ENCODE measurements around the gene HLA-DOA.

The HLA-DOA gene

DNA sequence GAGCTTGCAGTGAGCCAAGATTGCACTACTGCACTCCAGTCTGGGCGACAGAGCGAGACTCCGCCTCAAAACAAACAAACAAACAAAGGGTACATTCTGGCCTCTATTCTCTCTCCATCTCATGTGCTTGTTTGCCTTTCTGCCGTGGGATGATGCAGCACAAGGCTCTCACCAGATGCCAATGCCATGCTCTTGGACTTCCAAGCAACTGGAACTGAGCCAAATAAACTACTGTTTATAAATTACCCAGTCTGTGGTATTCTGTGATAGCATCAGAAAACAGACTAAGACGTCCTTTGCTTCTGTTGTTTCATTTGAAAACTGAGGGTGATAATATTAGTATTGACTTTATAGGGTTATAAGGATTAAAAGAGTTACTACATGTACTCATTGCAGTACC is 44.6 kb downstream of the HLA-DOA start:
- no peaks in the 10 kb centered on the region for H3K27me3 ChIP-seq (ENCODE audit: insufficient read depth, poor library complexity, severe bottlenecking)
- no peak overlapping the region for H3K4me3 ChIP-seq (replicated peaks; ENCODE audit: insufficient read depth, low read length)
- DNase-seq (ENCODE audit: low read depth in 1 of 2, low spot score in 1 of 2) = no peak
- TF ChIP-seq SPI1 (IDR thresholded peaks at IDR 0.05; ENCODE audit: borderline replicate concordance, low read depth) = no peak
- TF ChIP-seq POLR2AphosphoS5 (IDR thresholded peaks at IDR 0.05; ENCODE audit: low read depth) = no peak
- no peak overlapping the region for H3K27ac ChIP-seq (replicated peaks)

DNA sequence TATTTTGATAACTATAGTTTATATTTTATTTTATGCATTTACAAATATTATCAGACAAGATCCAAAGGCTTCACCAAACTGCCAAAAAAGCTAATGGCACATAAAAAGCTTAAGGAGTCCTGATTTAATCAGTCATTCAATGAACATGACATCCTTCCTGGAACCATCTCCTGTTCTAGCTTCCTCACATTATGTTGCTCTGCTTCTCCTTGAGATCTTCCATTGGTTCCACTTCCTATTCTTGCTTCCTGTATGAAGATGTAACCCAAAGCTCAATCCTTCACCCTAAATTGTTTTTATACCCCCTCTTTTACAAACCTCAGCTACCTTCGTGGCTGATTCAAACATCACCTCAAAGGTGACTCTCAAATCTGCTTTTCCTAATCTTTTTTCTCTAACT is 45.5 kb downstream of the HLA-DOA start:
- no peak for DNase-seq (ENCODE audit: low read depth in 1 of 2, low spot score in 1 of 2)
- TF ChIP-seq GABPA (IDR thresholded peaks at IDR 0.05; ENCODE audit: low read depth) (no peak), SPI1 (IDR thresholded peaks at IDR 0.05; ENCODE audit: borderline replicate concordance, low read depth) (no peak)
- TF ChIP-seq, protein P1, sequence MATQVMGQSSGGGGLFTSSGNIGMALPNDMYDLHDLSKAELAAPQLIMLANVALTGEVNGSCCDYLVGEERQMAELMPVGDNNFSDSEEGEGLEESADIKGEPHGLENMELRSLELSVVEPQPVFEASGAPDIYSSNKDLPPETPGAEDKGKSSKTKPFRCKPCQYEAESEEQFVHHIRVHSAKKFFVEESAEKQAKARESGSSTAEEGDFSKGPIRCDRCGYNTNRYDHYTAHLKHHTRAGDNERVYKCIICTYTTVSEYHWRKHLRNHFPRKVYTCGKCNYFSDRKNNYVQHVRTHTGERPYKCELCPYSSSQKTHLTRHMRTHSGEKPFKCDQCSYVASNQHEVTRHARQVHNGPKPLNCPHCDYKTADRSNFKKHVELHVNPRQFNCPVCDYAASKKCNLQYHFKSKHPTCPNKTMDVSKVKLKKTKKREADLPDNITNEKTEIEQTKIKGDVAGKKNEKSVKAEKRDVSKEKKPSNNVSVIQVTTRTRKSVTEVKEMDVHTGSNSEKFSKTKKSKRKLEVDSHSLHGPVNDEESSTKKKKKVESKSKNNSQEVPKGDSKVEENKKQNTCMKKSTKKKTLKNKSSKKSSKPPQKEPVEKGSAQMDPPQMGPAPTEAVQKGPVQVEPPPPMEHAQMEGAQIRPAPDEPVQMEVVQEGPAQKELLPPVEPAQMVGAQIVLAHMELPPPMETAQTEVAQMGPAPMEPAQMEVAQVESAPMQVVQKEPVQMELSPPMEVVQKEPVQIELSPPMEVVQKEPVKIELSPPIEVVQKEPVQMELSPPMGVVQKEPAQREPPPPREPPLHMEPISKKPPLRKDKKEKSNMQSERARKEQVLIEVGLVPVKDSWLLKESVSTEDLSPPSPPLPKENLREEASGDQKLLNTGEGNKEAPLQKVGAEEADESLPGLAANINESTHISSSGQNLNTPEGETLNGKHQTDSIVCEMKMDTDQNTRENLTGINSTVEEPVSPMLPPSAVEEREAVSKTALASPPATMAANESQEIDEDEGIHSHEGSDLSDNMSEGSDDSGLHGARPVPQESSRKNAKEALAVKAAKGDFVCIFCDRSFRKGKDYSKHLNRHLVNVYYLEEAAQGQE (IDR thresholded peaks at IDR 0.05; ENCODE audit: insufficient replicate concordance, low read depth) = no peak
- Histone ChIP-seq H3K27ac (replicated peaks) (no peak overlapping the region), H3K27me3 (ENCODE audit: insufficient read depth, poor library complexity, severe bottlenecking) (no peaks in the 10 kb centered on the region), H3K4me3 (replicated peaks; ENCODE audit: insufficient read depth, low read length) (no peak overlapping the region)

DNA sequence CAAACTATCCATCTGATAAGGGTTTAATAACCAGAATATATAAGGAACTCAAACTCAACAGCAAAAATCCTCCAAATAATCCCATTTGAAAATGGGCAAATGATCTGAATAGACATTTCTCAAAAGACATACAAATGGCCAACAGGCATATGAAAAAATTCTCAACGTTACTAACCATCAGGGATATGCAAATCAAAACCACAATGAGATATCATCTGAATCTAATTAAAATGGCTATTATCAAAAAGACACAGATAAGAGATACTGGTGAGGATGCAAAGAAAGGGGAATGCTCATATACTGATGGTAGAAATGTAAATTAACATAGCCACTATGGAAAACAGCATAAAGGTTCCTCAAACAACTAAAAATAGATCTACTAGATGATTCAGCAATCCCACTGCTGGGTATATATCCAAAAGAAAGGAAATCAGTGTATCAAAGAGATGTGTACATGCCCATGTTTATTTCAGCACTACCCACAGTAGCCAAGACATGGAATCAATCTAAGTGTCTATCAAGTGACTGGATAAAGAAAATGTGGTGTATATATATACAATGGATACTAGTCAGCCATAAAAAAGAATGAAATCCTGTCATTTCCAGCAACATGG is 47.1 kb downstream of the HLA-DOA start:
- no peaks in the 10 kb centered on the region for H3K27me3 ChIP-seq (ENCODE audit: insufficient read depth, poor library complexity, severe bottlenecking)
- TF ChIP-seq GABPA (IDR thresholded peaks at IDR 0.05; ENCODE audit: low read depth) (no peak), POLR2AphosphoS5 (IDR thresholded peaks at IDR 0.05; ENCODE audit: low read depth) (no peak), SPI1 (IDR thresholded peaks at IDR 0.05; ENCODE audit: borderline replicate concordance, low read depth) (no peak)
- TF ChIP-seq, protein P1 (IDR thresholded peaks at IDR 0.05; ENCODE audit: insufficient replicate concordance, low read depth) = no peak
- TF ChIP-seq, protein P2, sequence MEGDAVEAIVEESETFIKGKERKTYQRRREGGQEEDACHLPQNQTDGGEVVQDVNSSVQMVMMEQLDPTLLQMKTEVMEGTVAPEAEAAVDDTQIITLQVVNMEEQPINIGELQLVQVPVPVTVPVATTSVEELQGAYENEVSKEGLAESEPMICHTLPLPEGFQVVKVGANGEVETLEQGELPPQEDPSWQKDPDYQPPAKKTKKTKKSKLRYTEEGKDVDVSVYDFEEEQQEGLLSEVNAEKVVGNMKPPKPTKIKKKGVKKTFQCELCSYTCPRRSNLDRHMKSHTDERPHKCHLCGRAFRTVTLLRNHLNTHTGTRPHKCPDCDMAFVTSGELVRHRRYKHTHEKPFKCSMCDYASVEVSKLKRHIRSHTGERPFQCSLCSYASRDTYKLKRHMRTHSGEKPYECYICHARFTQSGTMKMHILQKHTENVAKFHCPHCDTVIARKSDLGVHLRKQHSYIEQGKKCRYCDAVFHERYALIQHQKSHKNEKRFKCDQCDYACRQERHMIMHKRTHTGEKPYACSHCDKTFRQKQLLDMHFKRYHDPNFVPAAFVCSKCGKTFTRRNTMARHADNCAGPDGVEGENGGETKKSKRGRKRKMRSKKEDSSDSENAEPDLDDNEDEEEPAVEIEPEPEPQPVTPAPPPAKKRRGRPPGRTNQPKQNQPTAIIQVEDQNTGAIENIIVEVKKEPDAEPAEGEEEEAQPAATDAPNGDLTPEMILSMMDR (IDR thresholded peaks at IDR 0.05; ENCODE audit: insufficient read depth, low read length) = no peak
- H3K4me3 ChIP-seq (replicated peaks; ENCODE audit: insufficient read depth, low read length) = no peak overlapping the region
- H3K27ac ChIP-seq (replicated peaks) = no peak overlapping the region
- no peak for DNase-seq (ENCODE audit: low read depth in 1 of 2, low spot score in 1 of 2)

DNA sequence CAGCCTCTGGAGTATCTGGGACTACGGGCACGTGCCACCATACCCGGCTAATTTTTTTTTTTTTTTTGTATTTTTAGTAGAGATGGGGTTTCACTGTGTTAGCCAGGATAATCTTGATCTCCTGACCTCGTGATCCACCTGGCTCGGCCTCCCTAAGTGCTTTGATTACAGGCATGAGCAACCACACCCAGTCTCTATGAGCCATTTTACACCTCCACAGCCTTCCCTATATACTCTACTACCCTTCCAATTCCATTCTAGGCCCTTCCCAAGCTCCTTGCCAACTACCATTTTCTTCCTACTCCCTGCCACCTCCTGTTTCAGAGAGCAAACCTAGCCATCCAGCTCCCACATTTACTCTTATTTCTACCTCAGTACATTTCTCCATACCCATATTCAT is 48.8 kb downstream of the HLA-DOA start:
- TF ChIP-seq, protein P1 (IDR thresholded peaks at IDR 0.05; ENCODE audit: insufficient replicate concordance, low read depth) = no peak
- TF ChIP-seq SPI1 (IDR thresholded peaks at IDR 0.05; ENCODE audit: borderline replicate concordance, low read depth) (no peak), GABPA (IDR thresholded peaks at IDR 0.05; ENCODE audit: low read depth) (no peak), POLR2AphosphoS5 (IDR thresholded peaks at IDR 0.05; ENCODE audit: low read depth) (no peak)
- TF ChIP-seq, protein P2 (IDR thresholded peaks at IDR 0.05; ENCODE audit: insufficient read depth, low read length) = no peak
- no peak overlapping the region for H3K4me3 ChIP-seq (replicated peaks; ENCODE audit: insufficient read depth, low read length)
- H3K27me3 ChIP-seq (ENCODE audit: insufficient read depth, poor library complexity, severe bottlenecking) = no peaks in the 10 kb centered on the region
- DNase-seq (ENCODE audit: low read depth in 1 of 2, low spot score in 1 of 2) = no peak
- H3K27ac ChIP-seq (replicated peaks) = no peak overlapping the region

All from HL-60 (cell line).